ENCODE measurements around the gene MPC1L. TPM values are rescaled to one million over a fixed set of nuclear protein-coding genes. Genes with fewer than 3 reads are reported as not detected.

Gene MPC1L
- total and polyA plus RNA-seq, 12 donors: not detected

DNA sequence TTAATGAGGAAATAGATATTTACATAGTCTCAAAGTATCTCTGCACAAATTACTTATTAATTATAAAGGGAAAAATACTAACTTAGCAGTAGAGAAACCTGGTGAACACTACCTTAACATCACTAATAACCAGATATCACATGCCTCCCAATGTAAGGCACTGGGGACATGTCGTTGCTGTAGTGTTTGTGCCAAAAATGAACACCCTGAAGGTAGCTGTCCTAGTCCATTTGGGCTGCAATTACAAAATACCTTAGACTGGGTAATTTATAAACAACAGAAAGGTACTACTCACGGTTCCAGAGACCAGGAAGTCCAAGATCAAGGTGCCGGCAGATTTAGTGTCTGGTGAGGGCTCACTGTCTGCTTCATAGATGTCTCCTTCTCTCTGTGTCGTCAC, 10.7 kb upstream of the MPC1L start:
- DNase-seq (no peak), ATAC-seq (no peak)
- intact Hi-C loops (cut with DNase I): no loop called here
- TF ChIP-seq, protein P1, sequence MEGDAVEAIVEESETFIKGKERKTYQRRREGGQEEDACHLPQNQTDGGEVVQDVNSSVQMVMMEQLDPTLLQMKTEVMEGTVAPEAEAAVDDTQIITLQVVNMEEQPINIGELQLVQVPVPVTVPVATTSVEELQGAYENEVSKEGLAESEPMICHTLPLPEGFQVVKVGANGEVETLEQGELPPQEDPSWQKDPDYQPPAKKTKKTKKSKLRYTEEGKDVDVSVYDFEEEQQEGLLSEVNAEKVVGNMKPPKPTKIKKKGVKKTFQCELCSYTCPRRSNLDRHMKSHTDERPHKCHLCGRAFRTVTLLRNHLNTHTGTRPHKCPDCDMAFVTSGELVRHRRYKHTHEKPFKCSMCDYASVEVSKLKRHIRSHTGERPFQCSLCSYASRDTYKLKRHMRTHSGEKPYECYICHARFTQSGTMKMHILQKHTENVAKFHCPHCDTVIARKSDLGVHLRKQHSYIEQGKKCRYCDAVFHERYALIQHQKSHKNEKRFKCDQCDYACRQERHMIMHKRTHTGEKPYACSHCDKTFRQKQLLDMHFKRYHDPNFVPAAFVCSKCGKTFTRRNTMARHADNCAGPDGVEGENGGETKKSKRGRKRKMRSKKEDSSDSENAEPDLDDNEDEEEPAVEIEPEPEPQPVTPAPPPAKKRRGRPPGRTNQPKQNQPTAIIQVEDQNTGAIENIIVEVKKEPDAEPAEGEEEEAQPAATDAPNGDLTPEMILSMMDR (IDR thresholded peaks at IDR 0.05): no peak
- no peaks in the 10 kb centered on the region for H3K4me1 ChIP-seq
- H3K36me3 ChIP-seq: no peaks in the 10 kb centered on the region
- H3K9me3 ChIP-seq: no peaks in the 10 kb centered on the region
- peaks cover 0 to 64% (median 0%) of the 10 kb centered on the region in 7 donors for H3K27me3 ChIP-seq
- H3K27ac ChIP-seq: no peak overlapping the region
- no peak overlapping the region for H3K4me3 ChIP-seq
- WGBS, 2 donors: 66 to 69% methylated on average over 4 of the region's 4 CpGs

DNA sequence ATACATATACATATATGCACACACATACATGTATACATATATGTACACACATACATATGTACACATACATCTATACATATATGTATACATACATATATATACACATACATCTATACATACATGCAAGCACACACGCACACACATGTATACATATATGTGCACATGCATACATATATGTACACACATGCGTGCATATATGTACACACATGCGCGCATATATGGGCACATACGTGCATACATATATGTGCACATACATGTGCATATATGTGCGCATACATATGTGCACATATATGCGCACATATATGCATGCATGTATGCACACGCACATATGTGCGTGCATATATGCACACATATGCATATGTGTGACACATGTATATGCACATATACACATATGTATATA, 7.3 kb upstream of the MPC1L start:
- Histone ChIP-seq H3K4me1 (no peaks in the 10 kb centered on the region), H3K9me3 (no peaks in the 10 kb centered on the region), H3K27ac (no peak overlapping the region), H3K27me3 (peaks cover 0 to 69% (median 0%) of the 10 kb centered on the region in 7 donors), H3K36me3 (no peaks in the 10 kb centered on the region), H3K4me3 (no peak overlapping the region)
- TF ChIP-seq, protein P1 (IDR thresholded peaks at IDR 0.05): no peak
- ATAC-seq (no peak), DNase-seq (no peak)
- intact Hi-C loops (cut with DNase I): no loop called here
- WGBS, 2 donors: 78 to 83% methylated on average over 9 of the region's 9 CpGs

DNA sequence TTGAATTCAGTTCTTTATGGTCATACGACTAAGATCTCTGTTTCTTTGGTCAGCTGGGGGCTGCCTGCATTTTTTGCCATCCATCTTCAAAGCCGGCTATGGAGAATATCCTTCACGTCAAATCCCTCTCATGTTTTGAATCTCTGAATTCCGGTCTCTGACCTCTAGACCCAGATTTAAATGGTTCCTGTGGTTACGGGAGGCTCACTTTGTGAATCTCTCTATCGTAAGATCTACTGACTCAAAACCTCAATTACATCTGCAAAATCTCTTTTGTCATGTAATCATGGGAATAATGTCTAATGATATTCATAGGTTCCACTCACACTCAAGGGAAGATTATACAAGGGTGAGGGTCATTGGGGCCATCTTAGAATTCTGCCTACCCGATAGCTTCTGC, 5.7 kb upstream of the MPC1L start:
- no peak for DNase-seq
- no peak overlapping the region for H3K27ac ChIP-seq
- H3K9me3 ChIP-seq: no peaks in the 10 kb centered on the region
- H3K27me3 ChIP-seq: peaks cover 0 to 81% (median 0%) of the 10 kb centered on the region in 7 donors
- TF ChIP-seq, protein P1 (IDR thresholded peaks at IDR 0.05): no peak
- 88 to 91% methylated on average over 7 of the region's 7 CpGs for WGBS, 2 donors
- no peaks in the 10 kb centered on the region for H3K4me1 ChIP-seq
- intact Hi-C loops (cut with DNase I): no loop called here
- H3K4me3 ChIP-seq: no peak overlapping the region
- no peak for ATAC-seq
- H3K36me3 ChIP-seq: no peaks in the 10 kb centered on the region

DNA sequence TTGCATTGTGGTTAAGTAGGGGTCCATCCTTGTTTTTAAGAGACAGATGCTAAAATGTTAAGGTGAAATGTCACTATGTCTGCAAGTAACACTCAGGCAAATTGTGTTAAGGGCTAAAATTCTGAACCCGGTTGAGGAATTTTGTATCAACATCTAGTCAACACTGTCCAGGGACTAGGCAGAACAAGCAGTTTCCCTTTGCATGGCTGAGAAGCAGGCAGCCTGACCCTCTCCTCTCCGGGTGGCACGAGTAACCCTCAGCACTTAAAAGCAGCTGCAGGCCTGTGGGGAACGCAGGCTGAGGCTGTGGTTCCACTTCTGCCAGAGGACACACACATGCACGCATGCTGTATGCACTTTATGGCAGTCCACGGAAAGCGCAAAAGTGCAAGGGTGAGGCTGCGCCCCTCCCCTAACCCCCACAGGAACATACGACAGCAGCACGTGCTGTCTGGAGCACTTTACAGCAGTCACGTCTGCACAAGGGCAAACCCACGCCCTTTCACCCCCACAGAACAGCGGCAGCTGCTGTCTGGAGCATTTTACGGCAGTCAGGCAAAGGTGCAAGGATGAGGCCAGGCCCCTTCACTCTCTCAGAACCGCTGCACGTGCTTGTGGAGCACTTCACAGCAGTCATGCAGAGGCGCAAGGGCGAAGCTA, 619 bp upstream of the MPC1L start:
- TF ChIP-seq, protein P1 (IDR thresholded peaks at IDR 0.05): no peak

More for the DNA sequence above, 619 bp upstream of the MPC1L start:
- H3K9me3 ChIP-seq: peaks cover 0 to 11% (median 0%) of the 10 kb centered on the region in 11 donors
- DNase-seq: no peak
- peaks cover 0 to 16% (median 0%) of the 10 kb centered on the region in 9 donors for H3K36me3 ChIP-seq
- no peak overlapping the region for H3K4me3 ChIP-seq
- intact Hi-C loops (cut with DNase I): no loop called here
- peaks cover 0 to 63% (median 0%) of the 10 kb centered on the region in 7 donors for H3K27me3 ChIP-seq
- no peak overlapping the region for H3K27ac ChIP-seq
- no peaks in the 10 kb centered on the region for H3K4me1 ChIP-seq
- no peak for ATAC-seq
- 80 to 83% methylated on average over 18 of the region's 18 CpGs for WGBS, 2 donors
